ENCODE measurements around the gene B3GALT2. TPM values are rescaled to one million over a fixed set of nuclear protein-coding genes. Genes with fewer than 3 reads are reported as not detected.
A peak's percentile ranks its signal among the peaks of the same experiment; 100 is the strongest.
"Not testable (repeated sequence)": the region's sequence is repeated elsewhere in the genome, so short reads cannot be mapped to it uniquely, and the experiment has no call there.

Gene B3GALT2, protein sequence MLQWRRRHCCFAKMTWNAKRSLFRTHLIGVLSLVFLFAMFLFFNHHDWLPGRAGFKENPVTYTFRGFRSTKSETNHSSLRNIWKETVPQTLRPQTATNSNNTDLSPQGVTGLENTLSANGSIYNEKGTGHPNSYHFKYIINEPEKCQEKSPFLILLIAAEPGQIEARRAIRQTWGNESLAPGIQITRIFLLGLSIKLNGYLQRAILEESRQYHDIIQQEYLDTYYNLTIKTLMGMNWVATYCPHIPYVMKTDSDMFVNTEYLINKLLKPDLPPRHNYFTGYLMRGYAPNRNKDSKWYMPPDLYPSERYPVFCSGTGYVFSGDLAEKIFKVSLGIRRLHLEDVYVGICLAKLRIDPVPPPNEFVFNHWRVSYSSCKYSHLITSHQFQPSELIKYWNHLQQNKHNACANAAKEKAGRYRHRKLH
- total RNA-seq = 10 to 100 TPM in 2 of 5 donors, 1 to 10 TPM in 2, under 1 TPM in 1; 0.15 to 16.6 (median 3.4) TPM
- 7.2 TPM for total RNA-seq (2013)
- 1.1 to 46.9 (median 4.1) reads per million in 29 experiments for total RNA-seq

DNA sequence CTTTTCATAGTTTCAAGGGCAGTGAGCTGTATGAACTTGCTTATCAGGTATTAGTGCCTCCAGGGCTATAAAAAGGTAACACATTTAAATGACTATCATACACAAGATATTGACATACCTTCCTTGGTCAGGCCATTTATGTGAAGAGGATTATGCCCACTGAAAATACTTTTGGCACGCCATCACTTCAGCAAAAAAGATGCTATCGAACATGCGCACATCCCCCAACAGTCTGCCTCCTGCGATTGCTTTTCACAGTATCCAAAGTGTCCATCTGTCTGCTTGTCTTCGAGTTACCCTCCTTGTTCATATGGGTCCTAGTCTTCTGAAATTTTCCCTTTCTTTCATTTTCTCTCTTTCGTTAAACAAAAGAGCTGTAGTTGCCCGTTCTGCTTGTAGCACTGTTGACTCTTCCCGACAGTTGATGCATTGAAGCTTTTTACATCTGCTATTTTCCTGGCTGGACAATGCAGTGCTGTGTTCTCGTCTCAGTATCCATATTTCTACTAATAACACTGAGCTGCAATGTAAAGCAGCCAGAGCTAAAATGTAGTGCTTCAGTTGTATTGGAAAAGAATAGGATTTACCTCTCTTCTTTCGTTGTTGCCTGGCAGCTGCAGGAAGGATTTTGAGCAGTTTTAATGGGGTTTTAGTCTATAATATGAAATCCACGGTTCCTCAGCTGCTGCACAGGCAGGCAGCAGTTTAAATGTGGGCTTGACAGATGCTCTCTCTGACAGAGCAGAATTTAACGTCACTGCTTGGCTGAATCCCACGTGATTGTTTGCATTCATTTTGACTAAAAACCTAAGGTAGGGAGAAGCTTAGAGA is at the start of gene B3GALT2:
Gene B3GALT2, minus strand, starts transcription at position 713 of the 831 bp plus-strand sequence. CDS start 5,051 bp downstream, outside the sequence.
- H3K9me3 ChIP-seq = no peaks in the 10 kb centered on the region
- Mint-ChIP-seq H3K9me3 (no peaks in the 10 kb centered on the region), H3K36me3 (peaks cover 8% of the 10 kb centered on the region), H3K4me3 (peak within 1 kb of the TSS; percentile 53 to 84 (median 75)), H3K27ac (peak within 1 kb of the TSS; percentile 49 to 89), H3K4me1 (peaks cover 66 to 71% (median 67%) of the 10 kb centered on the region in 3 donors), H3K27me3 (no peaks in the 10 kb centered on the region)
- peak; percentile 41 to 82 (median 66) for ATAC-seq (replicated peaks in 1 of 4)
- no peaks in the 10 kb centered on the region for H3K27me3 ChIP-seq (replicated peaks in 1 of 2; ENCODE audit: control insufficient read depth in 2 of 2, extremely low read depth in 1 of 2, insufficient read depth in 2 of 2, low read length in 1 of 2)
- POLR2A ChIA-PET = interaction anchor here in 1 of 2 donors (0.6 to 1.3 kb wide), 3 partner anchors 8 to 354 kb away, joined by 3 to 9 read pairs (median 3); no protein-coding TSS in a partner anchor
- H3K27ac ChIP-seq (ENCODE audit: low read length) = peak within 1 kb of the TSS; percentile 59
- WGBS (ENCODE audit: insufficient coverage) = 73% methylated on average over 10 of the region's 13 CpGs
- H3K4me1 ChIP-seq (ENCODE audit: control insufficient read depth in 1 of 2, extremely low read depth in 1 of 2, insufficient read depth in 2 of 2, low read length in 2 of 2) = peaks cover 7 to 11% of the 10 kb centered on the region in 2 experiments
- peak within 1 kb of the TSS in 1 of 2 donors; percentile 39 for H3K4me3 ChIP-seq (ENCODE audit: control insufficient read depth in 1 of 2, extremely low read depth in 1 of 2, low read length in 1 of 2)
- H3K36me3 ChIP-seq (ENCODE audit: control insufficient read depth in 2 of 2, extremely low read depth in 1 of 2, insufficient read depth in 1 of 2, low read length in 1 of 2) = no peaks in the 10 kb centered on the region
- DNase-seq = peak in 18 of 35 experiments; percentile 2 to 45 (median 11)
- CTCF ChIA-PET = interaction anchor here (0.6 to 3.8 kb wide), 7 partner anchors 15 to 1224 kb away, joined by 3 to 15 read pairs (median 5); no protein-coding TSS in a partner anchor

DNA sequence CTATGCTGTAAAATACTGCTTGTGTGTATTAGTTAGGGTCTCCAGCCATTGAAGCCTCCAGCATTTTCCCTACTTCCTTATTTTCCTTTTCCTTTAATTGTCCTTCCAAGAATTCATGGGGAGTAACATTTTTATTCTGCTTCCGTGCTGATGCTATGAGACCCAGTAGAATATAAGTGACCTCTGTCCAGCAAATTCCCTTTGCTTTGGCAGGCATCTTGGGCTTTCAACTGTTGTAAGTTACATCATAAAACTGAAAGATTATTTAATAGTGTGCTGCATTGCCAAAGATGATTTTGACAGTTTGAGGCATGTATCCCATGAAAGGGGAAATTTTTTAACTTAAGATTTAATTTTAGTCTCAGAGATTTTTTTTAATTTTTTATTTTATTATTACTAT is 48.1 kb upstream of the B3GALT2 start:
- Histone ChIP-seq H3K27ac (ENCODE audit: low read length) (no peak overlapping the region), H3K36me3 (ENCODE audit: control insufficient read depth in 2 of 2, extremely low read depth in 1 of 2, insufficient read depth in 1 of 2, low read length in 1 of 2) (peaks cover 0 to 32% of the 10 kb centered on the region in 2 donors), H3K27me3 (replicated peaks in 1 of 2; ENCODE audit: control insufficient read depth in 2 of 2, extremely low read depth in 1 of 2, insufficient read depth in 2 of 2, low read length in 1 of 2) (no peaks in the 10 kb centered on the region), H3K4me1 (ENCODE audit: control insufficient read depth in 1 of 2, extremely low read depth in 1 of 2, insufficient read depth in 2 of 2, low read length in 2 of 2) (no peaks in the 10 kb centered on the region), H3K9me3 (no peaks in the 10 kb centered on the region), H3K4me3 (ENCODE audit: control insufficient read depth in 1 of 2, extremely low read depth in 1 of 2, low read length in 1 of 2) (no peak overlapping the region)
- Mint-ChIP-seq H3K4me1 (peaks cover 15 to 18% (median 17%) of the 10 kb centered on the region in 3 donors), H3K27me3 (no peaks in the 10 kb centered on the region), H3K4me3 (no peak overlapping the region), H3K36me3 (peaks cover 59% of the 10 kb centered on the region), H3K9me3 (no peaks in the 10 kb centered on the region), H3K27ac (no peak overlapping the region)
- ChIA-PET POLR2A (no interaction called here), CTCF (interaction anchor here in 1 of 2 donors (1.2 kb wide), 1 partner anchor 20 kb away, joined by 3 read pairs; no protein-coding TSS in a partner anchor)
- ATAC-seq (replicated peaks in 1 of 4) = no peak
- DNase-seq = no peak
- WGBS (ENCODE audit: insufficient coverage) = 100% methylated on average over 1 of the region's 1 CpG

DNA sequence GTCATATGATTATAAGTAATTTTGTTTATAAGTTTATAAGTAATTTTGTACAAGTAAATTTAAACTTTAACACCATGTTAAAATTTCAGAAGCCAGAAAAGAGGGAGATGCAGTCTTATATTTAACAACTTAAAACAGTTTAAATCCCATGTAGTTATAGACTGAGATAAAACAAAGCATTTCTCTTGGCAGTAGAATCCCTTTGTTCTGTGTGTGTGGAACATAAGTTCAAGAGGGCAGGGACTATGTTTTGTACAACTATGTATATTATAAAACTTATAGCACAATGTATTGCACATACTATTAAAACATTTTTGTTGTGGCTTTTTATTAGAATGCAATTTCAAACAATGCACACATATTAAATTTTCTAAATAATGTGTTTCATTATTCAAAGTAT is 44.7 kb upstream of the B3GALT2 start:
- H3K9me3 ChIP-seq; H3K4me3 Mint-ChIP-seq; DNase-seq; H3K9me3 Mint-ChIP-seq; H3K27me3 ChIP-seq (replicated peaks in 1 of 2; ENCODE audit: control insufficient read depth in 2 of 2, extremely low read depth in 1 of 2, insufficient read depth in 2 of 2, low read length in 1 of 2); H3K27ac Mint-ChIP-seq; H3K4me3 ChIP-seq (ENCODE audit: control insufficient read depth in 1 of 2, extremely low read depth in 1 of 2, low read length in 1 of 2); ATAC-seq (replicated peaks in 1 of 4); CTCF ChIA-PET; H3K27ac ChIP-seq (ENCODE audit: low read length); H3K27me3 Mint-ChIP-seq; H3K4me1 ChIP-seq (ENCODE audit: control insufficient read depth in 1 of 2, extremely low read depth in 1 of 2, insufficient read depth in 2 of 2, low read length in 2 of 2): not testable (repeated sequence)
- H3K36me3 Mint-ChIP-seq = peaks cover 50% of the 10 kb centered on the region
- POLR2A ChIA-PET = interaction anchor here in 1 of 2 donors (0.7 kb wide), 1 partner anchor 9 kb away, joined by 3 read pairs; no protein-coding TSS in a partner anchor
- H3K4me1 Mint-ChIP-seq = peaks cover 10 to 20% (median 16%) of the 10 kb centered on the region in 3 donors
- H3K36me3 ChIP-seq (ENCODE audit: control insufficient read depth in 2 of 2, extremely low read depth in 1 of 2, insufficient read depth in 1 of 2, low read length in 1 of 2) = peaks cover 0 to 16% of the 10 kb centered on the region in 2 donors

DNA sequence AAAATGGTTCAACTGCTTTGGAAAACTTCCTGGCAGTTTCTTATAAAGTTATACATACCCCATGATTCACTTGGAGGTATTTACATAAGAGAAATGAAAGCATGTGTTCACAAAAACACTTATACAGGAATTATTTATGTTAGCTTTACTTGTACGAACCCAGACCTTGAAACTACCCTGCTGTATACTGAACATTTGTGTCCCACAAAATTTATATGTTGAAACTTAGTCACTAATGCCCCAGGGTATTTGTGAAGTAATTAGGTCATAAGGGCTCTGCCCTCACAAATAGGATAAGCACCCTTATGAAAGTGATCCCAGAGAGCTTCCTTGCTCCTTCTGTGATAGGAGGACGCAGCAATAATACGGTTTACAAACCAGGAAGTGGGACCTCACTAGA is 42.7 kb upstream of the B3GALT2 start:
- no peak overlapping the region for H3K4me3 ChIP-seq (ENCODE audit: control insufficient read depth in 1 of 2, extremely low read depth in 1 of 2, low read length in 1 of 2)
- H3K9me3 Mint-ChIP-seq = peaks cover 0 to 6% (median 0%) of the 10 kb centered on the region in 3 donors
- no peak overlapping the region for H3K4me3 Mint-ChIP-seq
- ChIA-PET POLR2A (no interaction called here), CTCF (no interaction called here)
- H3K4me1 ChIP-seq (ENCODE audit: control insufficient read depth in 1 of 2, extremely low read depth in 1 of 2, insufficient read depth in 2 of 2, low read length in 2 of 2) = no peaks in the 10 kb centered on the region
- H3K27ac ChIP-seq (ENCODE audit: low read length) = no peak overlapping the region
- DNase-seq (no peak), ATAC-seq (replicated peaks in 1 of 4) (no peak)
- no peaks in the 10 kb centered on the region for H3K27me3 ChIP-seq (replicated peaks in 1 of 2; ENCODE audit: control insufficient read depth in 2 of 2, extremely low read depth in 1 of 2, insufficient read depth in 2 of 2, low read length in 1 of 2)
- H3K9me3 ChIP-seq = no peaks in the 10 kb centered on the region
- H3K27me3 Mint-ChIP-seq = no peaks in the 10 kb centered on the region
- WGBS (ENCODE audit: insufficient coverage) = 100% methylated on average over 2 of the region's 3 CpGs
- H3K36me3 ChIP-seq (ENCODE audit: control insufficient read depth in 2 of 2, extremely low read depth in 1 of 2, insufficient read depth in 1 of 2, low read length in 1 of 2) = peaks cover 0 to 5% of the 10 kb centered on the region in 2 donors
- H3K4me1 Mint-ChIP-seq = peaks cover 20 to 33% (median 30%) of the 10 kb centered on the region in 3 donors
- peaks cover 51% of the 10 kb centered on the region for H3K36me3 Mint-ChIP-seq
- no peak overlapping the region for H3K27ac Mint-ChIP-seq

DNA sequence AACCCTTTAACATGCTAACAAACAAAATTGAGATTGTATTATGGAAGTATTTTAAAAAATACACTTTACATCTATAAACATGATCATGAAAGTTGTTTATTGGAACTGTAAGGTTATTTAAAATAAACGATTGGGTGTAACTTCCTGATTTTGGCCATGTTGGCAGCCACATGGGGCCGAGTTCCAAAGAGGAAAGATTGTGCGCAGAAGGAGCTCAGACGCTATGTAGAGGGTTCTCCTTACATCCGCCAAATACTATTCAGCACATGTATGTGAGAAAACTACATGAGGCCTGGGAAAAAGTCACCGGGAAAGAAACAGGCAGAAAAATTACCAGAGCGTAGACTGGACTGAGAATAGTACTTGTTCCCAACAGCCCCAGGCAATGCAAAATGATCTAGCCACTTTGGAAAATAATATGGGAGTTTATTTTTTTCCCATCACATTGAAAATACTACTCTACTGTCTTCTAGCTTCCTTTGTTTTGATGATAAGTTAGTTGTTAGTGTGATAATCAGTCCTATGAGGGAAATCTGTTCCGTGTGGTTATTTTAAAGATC is 35.7 kb upstream of the B3GALT2 start:
- Histone ChIP-seq H3K9me3 (no peaks in the 10 kb centered on the region), H3K27me3 (replicated peaks in 1 of 2; ENCODE audit: control insufficient read depth in 2 of 2, extremely low read depth in 1 of 2, insufficient read depth in 2 of 2, low read length in 1 of 2) (no peaks in the 10 kb centered on the region), H3K4me3 (ENCODE audit: control insufficient read depth in 1 of 2, extremely low read depth in 1 of 2, low read length in 1 of 2) (no peak overlapping the region), H3K4me1 (ENCODE audit: control insufficient read depth in 1 of 2, extremely low read depth in 1 of 2, insufficient read depth in 2 of 2, low read length in 2 of 2) (no peaks in the 10 kb centered on the region), H3K36me3 (ENCODE audit: control insufficient read depth in 2 of 2, extremely low read depth in 1 of 2, insufficient read depth in 1 of 2, low read length in 1 of 2) (peaks cover 0 to 5% of the 10 kb centered on the region in 2 donors), H3K27ac (ENCODE audit: low read length) (no peak overlapping the region)
- H3K36me3 Mint-ChIP-seq = peaks cover 71% of the 10 kb centered on the region
- DNase-seq (no peak), ATAC-seq (replicated peaks in 1 of 4) (no peak)
- CTCF ChIA-PET = interaction anchor here in 1 of 2 donors (0.6 kb wide), 1 partner anchor 74 kb away, joined by 5 read pairs; no protein-coding TSS in a partner anchor
- POLR2A ChIA-PET = interaction anchor here (0.5 to 0.6 kb wide), 3 partner anchors 9 to 99 kb away, joined by 3 to 6 read pairs (median 3); no protein-coding TSS in a partner anchor
- peaks cover 0 to 6% (median 0%) of the 10 kb centered on the region in 3 donors for H3K9me3 Mint-ChIP-seq
- no peaks in the 10 kb centered on the region for H3K27me3 Mint-ChIP-seq
- H3K4me3 Mint-ChIP-seq = no peak overlapping the region
- no CpG with 5 or more reads among the region's 8 CpGs for WGBS (ENCODE audit: insufficient coverage)
- H3K27ac Mint-ChIP-seq = no peak overlapping the region
- peaks cover 35 to 47% (median 42%) of the 10 kb centered on the region in 3 donors for H3K4me1 Mint-ChIP-seq

DNA sequence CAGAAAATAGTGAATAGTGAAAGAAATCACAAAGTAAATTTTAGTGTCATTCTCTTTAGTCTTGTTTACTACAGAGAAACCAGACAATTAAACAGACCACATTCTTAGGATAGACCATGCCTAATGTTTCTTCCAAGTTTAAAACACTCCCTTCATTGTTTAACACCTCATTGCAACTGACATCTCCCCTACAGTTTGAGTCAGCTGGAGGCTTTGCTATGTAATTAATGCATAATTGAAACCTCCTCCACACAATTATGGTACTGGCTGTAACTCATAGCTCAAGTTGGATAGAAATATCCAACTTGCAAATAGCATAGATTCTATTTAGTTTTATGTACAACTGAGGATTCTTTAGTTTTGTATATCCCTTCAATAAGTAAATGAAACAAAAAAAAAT is 35.2 kb upstream of the B3GALT2 start:
- Mint-ChIP-seq H3K4me1 (peaks cover 32 to 43% (median 37%) of the 10 kb centered on the region in 3 donors), H3K27me3 (no peaks in the 10 kb centered on the region), H3K27ac (no peak overlapping the region), H3K36me3 (peaks cover 71% of the 10 kb centered on the region), H3K9me3 (peaks cover 0 to 6% (median 0%) of the 10 kb centered on the region in 3 donors), H3K4me3 (no peak overlapping the region)
- ATAC-seq (replicated peaks in 1 of 4) (no peak), DNase-seq (no peak)
- H3K27me3 ChIP-seq (replicated peaks in 1 of 2; ENCODE audit: control insufficient read depth in 2 of 2, extremely low read depth in 1 of 2, insufficient read depth in 2 of 2, low read length in 1 of 2) = no peaks in the 10 kb centered on the region
- CTCF ChIA-PET = interaction anchor here in 1 of 2 donors (0.6 kb wide), 1 partner anchor 73 kb away, joined by 5 read pairs; no protein-coding TSS in a partner anchor
- H3K27ac ChIP-seq (ENCODE audit: low read length) = no peak overlapping the region
- no peaks in the 10 kb centered on the region for H3K4me1 ChIP-seq (ENCODE audit: control insufficient read depth in 1 of 2, extremely low read depth in 1 of 2, insufficient read depth in 2 of 2, low read length in 2 of 2)
- POLR2A ChIA-PET = no interaction called here
- no peaks in the 10 kb centered on the region for H3K9me3 ChIP-seq
- peaks cover 0 to 9% of the 10 kb centered on the region in 2 donors for H3K36me3 ChIP-seq (ENCODE audit: control insufficient read depth in 2 of 2, extremely low read depth in 1 of 2, insufficient read depth in 1 of 2, low read length in 1 of 2)
- H3K4me3 ChIP-seq (ENCODE audit: control insufficient read depth in 1 of 2, extremely low read depth in 1 of 2, low read length in 1 of 2) = no peak overlapping the region

Measured in T-cell (primary cell).